ENCODE measurements around the gene PAN3. TPM values are rescaled to one million over a fixed set of nuclear protein-coding genes. Genes with fewer than 3 reads are reported as not detected.

Gene PAN3
- total and polyA plus RNA-seq, 2 of the 8 experiments (the other 6 are each of a cell fraction or from before 2014, with no cell fraction given) = 12.7 to 39.3 TPM

- Histone ChIP-seq H3K27me3 (replicated peaks in 1 of 4; ENCODE audit: control insufficient read depth in 3 of 4, extremely low read depth in 1 of 4, insufficient read depth in 3 of 4, low read length in 3 of 4) (no peaks in the 10 kb centered on the region), H4K5ac (ENCODE audit: insufficient read length, low read depth, low read length) (no peak overlapping the region), H3K14ac (ENCODE audit: insufficient read length) (no peak overlapping the region), H3K9me3 (ENCODE audit: insufficient read depth in 2 of 2, low read depth in 1 of 2, low read length in 1 of 2) (no peaks in the 10 kb centered on the region), H4K91ac (replicated peaks; ENCODE audit: insufficient read length, low read length) (no peak overlapping the region), H2AK5ac (ENCODE audit: low read depth, low read length) (no peak overlapping the region), H2AFZ (ENCODE audit: low read length) (no peak overlapping the region), H3K36me3 (ENCODE audit: control insufficient read depth in 2 of 4, insufficient read depth in 4 of 4, low read length in 3 of 4) (peaks cover 2 to 43% (median 19%) of the 10 kb centered on the region in 4 experiments; a peak in 7 of 8 replicates), H3K23me2 (ENCODE audit: low read depth, low read length) (no peaks in the 10 kb centered on the region), H3K18ac (ENCODE audit: extremely low read depth, low read length) (no peak overlapping the region), H3K23ac (ENCODE audit: insufficient read length) (no peak overlapping the region), H3K56ac (replicated peaks; ENCODE audit: insufficient read length, low read depth, low read length) (no peak overlapping the region), H3K27ac (ENCODE audit: low read depth, low read length) (no peak overlapping the region), H4K8ac (ENCODE audit: extremely low read depth, insufficient read depth, low read length) (no peak overlapping the region), H3K4ac (replicated peaks; ENCODE audit: insufficient read length, low read depth, low read length) (no peak overlapping the region), H3K79me1 (ENCODE audit: low read depth, low read length) (0 out of 2 replicates have a peak, but pooled peaks cover under 1% of the 10 kb centered on the region), H3K4me2 (ENCODE audit: insufficient read depth in 1 of 2, low read depth in 2 of 2, low read length in 2 of 2) (no peak overlapping the region), H4K20me1 (replicated peaks in 1 of 2; ENCODE audit: control insufficient read depth in 1 of 2, insufficient read depth in 2 of 2, low read length in 2 of 2) (no peaks in the 10 kb centered on the region), H2BK5ac (ENCODE audit: low read depth, low read length) (no peak overlapping the region), H3K79me2 (ENCODE audit: control insufficient read depth in 1 of 2, insufficient read depth in 2 of 2, low read length in 2 of 2) (no peaks in the 10 kb centered on the region), H3K4me1 (replicated peaks in 1 of 4; ENCODE audit: control insufficient read depth in 3 of 4, insufficient read depth in 4 of 4, low read length in 3 of 4) (no peaks in the 10 kb centered on the region), H2BK12ac (ENCODE audit: low read depth, low read length) (no peak overlapping the region), H2BK20ac (ENCODE audit: low read length) (no peak overlapping the region), H3K9ac (replicated peaks in 1 of 4; ENCODE audit: extremely low read depth in 1 of 4, low read depth in 3 of 4, low read length in 3 of 4) (no peak overlapping the region), H3K4me3 (ENCODE audit: extremely low read depth in 1 of 4, insufficient read depth in 2 of 4, low read depth in 3 of 4, low read length in 4 of 4) (no peak overlapping the region), H2BK15ac (ENCODE audit: low read length) (no peak overlapping the region), H2BK120ac (replicated peaks; ENCODE audit: low read depth, low read length) (no peak overlapping the region)
- 87% methylated on average over 4 of the region's 4 CpGs; no CpG with 5 or more reads in 1 of the 2 experiments for WGBS, 2 experiments (ENCODE audit: extremely low coverage in 1 of 2, insufficient coverage in 1 of 2, insufficient read length in 1 of 2, insufficient replicate concordance in 2 of 2, low coverage in 1 of 2, low lambda C conversion rate in 2 of 2, missing lambda C conversion rate in 1 of 2)
- FAIRE-seq (no peak), DNase-seq (ENCODE audit: low read depth in 1 of 2, low spot score in 2 of 2) (no peak)
- CTCF ChIA-PET (ENCODE audit: partially characterized antibody) = interaction anchor here (1.4 to 2.3 kb wide), 2 partner anchors 13 to 23 kb away, joined by 3 to 10 read pairs; no protein-coding TSS in a partner anchor
- POLR2A ChIA-PET (ENCODE audit: partially characterized antibody) = interaction anchor here (0.7 kb wide), 1 partner anchor 11 kb away, joined by 3 read pairs; no protein-coding TSS in a partner anchor
- TF ChIP-seq CBX8 (IDR thresholded peaks at IDR 0.05; ENCODE audit: borderline replicate concordance, low read depth, low read length) = no peak
- no peak for TF ChIP-seq NRF1 (IDR thresholded peaks at IDR 0.05; ENCODE audit: low read depth, low read length)
- TF ChIP-seq POLR2A (IDR thresholded peaks at IDR 0.05; ENCODE audit: control extremely low read depth in 1 of 2, low read depth in 2 of 2, low read length in 2 of 2) = no peak
- no peak for TF ChIP-seq SRF (IDR thresholded peaks at IDR 0.05; ENCODE audit: low read depth, low read length)
- no peak for TF ChIP-seq GABPA (IDR thresholded peaks at IDR 0.05; ENCODE audit: borderline replicate concordance, insufficient read depth, low read length)
- TF ChIP-seq KDM5A (IDR thresholded peaks at IDR 0.05; ENCODE audit: low read length) = no peak
- TF ChIP-seq ATF3 (IDR thresholded peaks at IDR 0.05; ENCODE audit: insufficient read depth, low read depth, low read length) = no peak
- TF ChIP-seq TAF1 (IDR thresholded peaks at IDR 0.05; ENCODE audit: low read depth, low read length) = no peak
- TF ChIP-seq CBX5 (IDR thresholded peaks at IDR 0.05; ENCODE audit: low read depth, low read length) = no peak
These were observed 199.0 kb downstream of the PAN3 start for GRCh38 chr13:28337166-28338005.
